ENCODE results near the gene ATP8A2.

GRCh38 chr13:25529425-25529824, 157.7 kb downstream of the ATP8A2 start:
- TF ChIP-seq CTCF (IDR thresholded peaks at IDR 0.05) (no peak), POLR2A (IDR thresholded peaks at IDR 0.05) (no peak), POLR2AphosphoS5 (IDR thresholded peaks at IDR 0.05) (no peak)
